ENCODE data around the gene SSC5D.

DNA sequence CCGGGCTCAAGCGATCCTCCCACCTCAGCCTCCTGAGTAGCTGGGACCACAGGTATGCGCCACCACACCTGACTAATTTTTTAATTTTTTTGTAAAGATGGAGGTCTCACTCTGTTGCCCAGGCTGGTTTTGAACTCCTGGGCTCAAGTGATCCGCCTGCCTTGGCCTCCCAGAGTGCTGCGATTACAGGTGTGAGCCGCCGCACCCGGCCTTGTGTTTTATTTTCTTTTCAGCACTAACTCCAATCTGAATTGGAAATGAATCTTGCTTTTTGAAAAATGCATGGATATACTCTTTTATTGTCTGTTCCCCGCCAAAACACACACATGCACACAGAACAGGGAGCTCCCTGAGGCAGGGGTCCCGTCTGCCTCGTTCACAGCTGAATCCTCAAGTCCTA is 25.5 kb upstream of the SSC5D start:
- TF ChIP-seq CTCF (IDR thresholded peaks at IDR 0.05) (no peak), RFX5 (IDR thresholded peaks at IDR 0.05; ENCODE audit: low read length) (no peak), MAX (IDR thresholded peaks at IDR 0.05; ENCODE audit: low read depth) (no peak), NFIC (IDR thresholded peaks at IDR 0.05; ENCODE audit: borderline replicate concordance) (no peak)
